Pons (tissue), 1 donor: ENCODE measurements around the gene PLPPR1.
"Not testable (repeated sequence)": the region's sequence is repeated elsewhere in the genome, so short reads cannot be mapped to it uniquely, and the experiment has no call there.

Experiments
- DNase-seq: peaks from one replicate; pipeline ENCODE4 v3.0.0-alpha.2; 2016; ENCODE audit warnings: low spot score

Gene PLPPR1

GRCh38 chr9:101028346-101029314 is at the start of gene PLPPR1:
PLPPR1 (plus strand) TSS chr9:101028727.
- DNase-seq = peak; percentile 86

- no peak for DNase-seq
These were observed 38.8 kb upstream of the PLPPR1 start for GRCh38 chr9:100989731-100990130.

- DNase-seq = no peak
These were observed 37.7 kb upstream of the PLPPR1 start for GRCh38 chr9:100990605-100991381.

- DNase-seq = no peak
These were observed 35.9 kb upstream of the PLPPR1 start for GRCh38 chr9:100992632-100993031.

GRCh38 chr9:100999906-101000544 is 28.5 kb upstream of the PLPPR1 start:
- no peak for DNase-seq

GRCh38 chr9:101005246-101005645 is 23.3 kb upstream of the PLPPR1 start:
- no peak for DNase-seq

GRCh38 chr9:101014566-101014965 is 14.0 kb upstream of the PLPPR1 start:
- DNase-seq = no peak

- no peak for DNase-seq
These were observed 10.1 kb upstream of the PLPPR1 start for GRCh38 chr9:101018467-101018866.

- no peak for DNase-seq
These were observed 5.8 kb upstream of the PLPPR1 start for GRCh38 chr9:101022704-101023103.

- DNase-seq = no peak
These were observed 2.6 kb upstream of the PLPPR1 start for GRCh38 chr9:101025940-101026339.

- peak; percentile 37 for DNase-seq
These were observed 1.7 kb upstream of the PLPPR1 start for GRCh38 chr9:101026824-101027223.

GRCh38 chr9:101027236-101027635 is 1.3 kb upstream of the PLPPR1 start:
- peak; percentile 26 for DNase-seq

GRCh38 chr9:101027733-101028345 is 688 bp upstream of the PLPPR1 start:
- DNase-seq = peak; percentile 66

- no peak for DNase-seq
These were observed 973 bp downstream of the PLPPR1 start for GRCh38 chr9:101029315-101030085.

GRCh38 chr9:101030086-101030391 is 1.5 kb downstream of the PLPPR1 start:
- DNase-seq = no peak

GRCh38 chr9:101032426-101032825 is 3.9 kb downstream of the PLPPR1 start:
- DNase-seq = no peak

- no peak for DNase-seq
These were observed 5.7 kb downstream of the PLPPR1 start for GRCh38 chr9:101034222-101034621.

GRCh38 chr9:101035098-101035497 is 6.6 kb downstream of the PLPPR1 start:
- no peak for DNase-seq

GRCh38 chr9:101037430-101037829 is 8.9 kb downstream of the PLPPR1 start:
- DNase-seq = no peak

- no peak for DNase-seq
These were observed 10.0 kb downstream of the PLPPR1 start for GRCh38 chr9:101038488-101038887.

GRCh38 chr9:101039581-101039980 is 11.1 kb downstream of the PLPPR1 start:
- not testable (repeated sequence) for DNase-seq
